ENCODE results near the gene CAP2.

CAP2 gene

DNA sequence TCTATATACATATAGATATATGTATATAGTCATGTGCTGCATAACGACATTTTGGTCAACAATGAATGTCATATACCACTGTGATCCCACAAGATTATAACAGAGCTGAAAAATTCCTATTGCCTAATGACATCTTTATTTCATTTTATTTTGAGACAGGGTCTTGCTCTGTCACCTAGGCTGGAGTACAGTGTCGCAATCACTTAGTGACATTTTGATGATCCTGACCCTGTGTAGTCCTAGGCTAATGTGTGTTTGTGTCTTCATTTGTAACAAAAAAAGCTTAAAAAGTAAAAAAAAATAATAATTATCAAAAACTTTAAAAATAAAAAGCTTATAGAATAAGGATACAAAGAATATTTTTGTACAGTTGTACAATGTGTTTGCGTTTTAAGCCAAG lies 202.7 kb downstream of the CAP2 start:
- no peaks in the 10 kb centered on the region for H3K36me3 ChIP-seq (ENCODE audit: control insufficient read depth, insufficient read depth, low read length)
- 100% methylated on average over 1 of the region's 3 CpGs; no CpG with 5 or more reads in 1 of the 2 experiments for WGBS, 2 experiments (ENCODE audit: insufficient coverage in 2 of 2)
- no peak overlapping the region for H3K4me3 ChIP-seq (ENCODE audit: extremely low read depth, insufficient read depth, low read length, poor library complexity, severe bottlenecking)
- no peaks in the 10 kb centered on the region for H3K4me1 ChIP-seq (ENCODE audit: control insufficient read depth, insufficient read depth, low read length, poor library complexity, severe bottlenecking)
- no peaks in the 10 kb centered on the region for H3K9me3 ChIP-seq (ENCODE audit: control insufficient read depth, low read length)
- no peak overlapping the region for H3K27ac ChIP-seq (ENCODE audit: low read depth, low read length, severe bottlenecking)

DNA sequence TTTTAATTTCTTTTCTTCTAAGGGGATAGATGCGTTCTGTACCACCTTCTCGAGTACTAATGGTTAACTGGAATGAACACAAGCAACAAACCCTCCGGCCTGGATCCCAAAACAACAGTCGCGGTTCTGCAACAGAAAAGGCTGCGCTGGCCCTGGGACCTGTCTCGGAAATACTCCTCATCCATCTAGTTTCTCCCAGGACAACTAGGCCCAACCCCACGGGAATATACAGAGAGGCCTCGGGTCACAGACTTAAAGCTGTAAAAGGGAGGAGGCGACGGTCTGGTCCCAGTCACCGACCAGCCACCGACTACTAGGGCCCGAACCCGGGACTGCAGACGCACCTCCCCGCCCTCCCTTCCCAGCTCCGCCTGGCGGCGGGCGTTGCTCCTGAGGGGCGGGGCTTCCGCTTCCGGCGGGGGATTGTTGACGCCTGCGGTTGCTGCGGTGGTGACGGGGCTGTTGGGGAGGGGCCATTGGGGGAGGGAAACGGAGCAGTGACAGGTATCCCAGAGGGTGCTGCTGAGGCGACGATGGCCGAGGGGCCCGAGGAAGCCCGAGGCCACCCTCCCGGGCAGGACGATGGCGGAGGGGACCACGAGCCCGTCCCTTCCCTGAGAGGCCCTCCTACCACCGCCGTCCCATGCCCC lies 206.6 kb downstream of the CAP2 start, which contains the start of gene FAM8A1:
Gene FAM8A1, plus strand, starts transcription at position 426 of the 650 bp plus-strand sequence. Its CDS starts 108 bp downstream, at position 534.
- Histone ChIP-seq H3K36me3 (ENCODE audit: control insufficient read depth, insufficient read depth, low read length) (peaks cover 13% of the 10 kb centered on the region), H3K27ac (ENCODE audit: low read depth, low read length, severe bottlenecking) (peak within 1 kb of the TSS; percentile 76), H3K4me1 (ENCODE audit: control insufficient read depth, insufficient read depth, low read length, poor library complexity, severe bottlenecking) (no peaks in the 10 kb centered on the region), H3K9me3 (ENCODE audit: control insufficient read depth, low read length) (no peaks in the 10 kb centered on the region), H3K4me3 (ENCODE audit: extremely low read depth, insufficient read depth, low read length, poor library complexity, severe bottlenecking) (peak within 1 kb of the TSS; percentile 87)
- WGBS, 2 experiments (ENCODE audit: insufficient coverage in 2 of 2): 9 to 12% methylated on average over 22 to 24 of the region's 42 CpGs

GRCh38 chr6:17600527-17601385 lies 207.4 kb downstream of the CAP2 start:
- Histone ChIP-seq H3K36me3 (ENCODE audit: control insufficient read depth, insufficient read depth, low read length) (peaks cover 16% of the 10 kb centered on the region), H3K4me3 (ENCODE audit: extremely low read depth, insufficient read depth, low read length, poor library complexity, severe bottlenecking) (peak overlapping the region; percentile 87), H3K9me3 (ENCODE audit: control insufficient read depth, low read length) (no peaks in the 10 kb centered on the region), H3K4me1 (ENCODE audit: control insufficient read depth, insufficient read depth, low read length, poor library complexity, severe bottlenecking) (no peaks in the 10 kb centered on the region), H3K27ac (ENCODE audit: low read depth, low read length, severe bottlenecking) (peak overlapping the region; percentile 76)
- 1 to 2% methylated on average over 53 to 54 of the region's 77 CpGs for WGBS, 2 experiments (ENCODE audit: insufficient coverage in 2 of 2)

DNA sequence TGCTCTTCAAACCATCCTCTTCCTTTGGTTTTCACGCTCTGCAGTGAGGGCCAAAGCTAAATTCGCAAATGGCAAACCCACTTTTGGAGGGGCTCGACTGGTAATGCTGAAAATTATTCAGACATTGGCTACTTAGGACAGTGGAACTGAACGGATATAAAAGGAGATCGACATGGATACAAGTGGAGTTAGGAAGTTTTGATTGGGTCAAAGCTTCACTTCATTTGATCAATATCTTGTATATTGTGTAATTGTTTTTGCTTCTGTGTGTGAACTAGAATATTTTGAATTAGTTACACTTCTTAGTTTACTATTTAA lies 207.9 kb downstream of the CAP2 start:
- H3K27ac ChIP-seq (ENCODE audit: low read depth, low read length, severe bottlenecking): no peak overlapping the region
- H3K4me1 ChIP-seq (ENCODE audit: control insufficient read depth, insufficient read depth, low read length, poor library complexity, severe bottlenecking): no peaks in the 10 kb centered on the region
- no peaks in the 10 kb centered on the region for H3K9me3 ChIP-seq (ENCODE audit: control insufficient read depth, low read length)
- 38 to 51% methylated on average over 3 to 5 of the region's 5 CpGs for WGBS, 2 experiments (ENCODE audit: insufficient coverage in 2 of 2)
- H3K36me3 ChIP-seq (ENCODE audit: control insufficient read depth, insufficient read depth, low read length): peaks cover 18% of the 10 kb centered on the region
- peak overlapping the region; percentile 87 for H3K4me3 ChIP-seq (ENCODE audit: extremely low read depth, insufficient read depth, low read length, poor library complexity, severe bottlenecking)

- H3K36me3 ChIP-seq (ENCODE audit: control insufficient read depth, insufficient read depth, low read length): peaks cover 25% of the 10 kb centered on the region
- no peak overlapping the region for H3K27ac ChIP-seq (ENCODE audit: low read depth, low read length, severe bottlenecking)
- no peaks in the 10 kb centered on the region for H3K4me1 ChIP-seq (ENCODE audit: control insufficient read depth, insufficient read depth, low read length, poor library complexity, severe bottlenecking)
- H3K9me3 ChIP-seq (ENCODE audit: control insufficient read depth, low read length): no peaks in the 10 kb centered on the region
- H3K4me3 ChIP-seq (ENCODE audit: extremely low read depth, insufficient read depth, low read length, poor library complexity, severe bottlenecking): no peak overlapping the region
- WGBS, 2 experiments (ENCODE audit: insufficient coverage in 2 of 2): 100% methylated on average over 1 of the region's 1 CpG; no CpG with 5 or more reads in 1 of the 2 experiments
These were observed 209.5 kb downstream of the CAP2 start for GRCh38 chr6:17602888-17603287.

DNA sequence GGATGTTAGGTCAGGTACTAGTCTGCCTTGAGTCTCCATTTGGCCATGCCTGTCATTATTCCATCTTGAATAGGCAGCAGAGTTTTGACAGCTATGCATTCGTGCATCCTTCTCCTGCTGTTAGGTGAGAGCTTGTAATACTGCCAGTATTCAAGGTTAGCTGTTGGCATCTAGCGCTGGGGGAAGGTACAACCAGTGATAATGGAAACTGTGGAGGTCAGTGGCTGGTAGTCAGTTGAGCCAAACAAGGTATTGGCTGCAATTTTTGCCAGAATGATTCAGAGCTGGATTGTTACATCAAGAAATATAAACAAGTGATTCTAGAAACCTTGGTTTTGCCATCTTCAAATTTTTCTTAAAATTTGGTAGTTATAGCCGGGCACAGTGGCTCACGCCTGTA lies 213.2 kb downstream of the CAP2 start:
- Histone ChIP-seq H3K36me3 (ENCODE audit: control insufficient read depth, insufficient read depth, low read length) (peaks cover 32% of the 10 kb centered on the region), H3K4me3 (ENCODE audit: extremely low read depth, insufficient read depth, low read length, poor library complexity, severe bottlenecking) (no peak overlapping the region), H3K27ac (ENCODE audit: low read depth, low read length, severe bottlenecking) (no peak overlapping the region), H3K4me1 (ENCODE audit: control insufficient read depth, insufficient read depth, low read length, poor library complexity, severe bottlenecking) (no peaks in the 10 kb centered on the region), H3K9me3 (ENCODE audit: control insufficient read depth, low read length) (no peaks in the 10 kb centered on the region)
- 88 to 100% methylated on average over 3 to 4 of the region's 4 CpGs for WGBS, 2 experiments (ENCODE audit: insufficient coverage in 2 of 2)

All from mesodermal cell (in vitro differentiated cells).